SU-DHL-6 (cell line): ENCODE measurements around the gene PLEKHH3.

Source experiments
- H2AFZ ChIP-seq: fragments of 200-600 bp; sonication (generic); 2 replicates; pipeline ENCODE4 v1.6.1; 2014; ENCODE audit warnings: low read depth, mild to moderate bottlenecking, moderate library complexity, mixed read lengths, antibody characterized with exemption, low read length; ENCODE audit not compliant: severe bottlenecking
- H3F3A ChIP-seq: fragments of 200-600 bp; shearing (Covaris generic); 2 replicates; pipeline ENCODE4 v1.6.0; 2016; ENCODE audit warnings: antibody characterized with exemption, mild to moderate bottlenecking; ENCODE audit not compliant: insufficient read depth
- H3K27ac ChIP-seq: fragments of 200-600 bp; sonication (generic); 2 replicates; pipeline ENCODE4 v1.5.1; 2016; ENCODE audit warnings: low read depth, mild to moderate bottlenecking, low read length, moderate library complexity, mixed read lengths
- H3K27me3 ChIP-seq: fragments of 200-600 bp; sonication (generic), shearing (Covaris generic); 2 replicates; pipeline ENCODE4 v1.6.0; 2014; ENCODE audit warnings: mild to moderate bottlenecking, low read length
- H3K36me3 ChIP-seq: fragments of 200-600 bp; sonication (generic); 2 replicates; pipeline ENCODE4 v1.6.1; 2014; ENCODE audit warnings: mild to moderate bottlenecking, low read length, mixed read lengths
- H3K4me2 ChIP-seq: fragments of 300-600, 200-600 bp; shearing (Covaris generic), sonication (generic); 2 replicates; pipeline ENCODE4 v1.6.0; 2014; ENCODE audit warnings: low read length, low read depth, mild to moderate bottlenecking; ENCODE audit not compliant: poor library complexity, severe bottlenecking
- H3K4me3 ChIP-seq: fragments of 200-600 bp; sonication (generic); 2 replicates; pipeline ENCODE4 v1.5.1; 2014; ENCODE audit warnings: antibody characterized with exemption, low read length, mild to moderate bottlenecking, mixed read lengths; ENCODE audit not compliant: insufficient read depth, poor library complexity, severe bottlenecking
- H3K79me2 ChIP-seq: fragments of 200-600 bp; sonication (generic); 2 replicates; pipeline ENCODE4 v1.6.1; 2014; ENCODE audit warnings: mild to moderate bottlenecking, low read length, moderate library complexity; ENCODE audit not compliant: insufficient read depth
- H3K9ac ChIP-seq: fragments of 200-600 bp; sonication (generic); 2 replicates; pipeline ENCODE4 v1.7.0; 2014; ENCODE audit warnings: mild to moderate bottlenecking, low read length
- H3K9me2 ChIP-seq: fragments of 200-600 bp; sonication (generic); replicated peaks from 2 replicates; pipeline ENCODE4 v1.6.1; 2014; ENCODE audit warnings: low read length; ENCODE audit not compliant: insufficient read depth
- H3K9me3 ChIP-seq: fragments of 200-600 bp; sonication (generic); 2 replicates; pipeline ENCODE4 v1.6.1; 2014; ENCODE audit warnings: low read length, mixed read lengths; ENCODE audit not compliant: insufficient read depth
- H4K20me1 ChIP-seq: fragments of 200-600 bp; sonication (generic); 2 replicates; pipeline ENCODE4 v1.6.1; 2014; ENCODE audit warnings: low read depth, mild to moderate bottlenecking, antibody characterized with exemption, low read length, moderate library complexity, mixed read lengths
- CTCF ChIP-seq: fragments of 200-600 bp; sonication (generic); IDR thresholded peaks from one replicate; pipeline ENCODE4 v1.5.1; 2017; ENCODE audit warnings: antibody characterized with exemption, mild to moderate bottlenecking, low read length, moderate library complexity; ENCODE audit not compliant: insufficient read depth, poor library complexity, severe bottlenecking
- EZH2phosphoT487 ChIP-seq: fragments of 200-600 bp; sonication (generic), shearing (Covaris generic); conservative IDR thresholded peaks from 2 replicates; pipeline ENCODE4 v1.6.1; 2018; ENCODE audit warnings: mild to moderate bottlenecking, antibody characterized with exemption, low read length, moderate library complexity, mixed read lengths

PLEKHH3 gene

GRCh38 chr17:42674755-42675347 is 1.9 kb downstream of the PLEKHH3 start:
- Histone ChIP-seq H3K9me2 (no peaks in the 10 kb centered on the region), H3K4me3 (no peak overlapping the region), H3K79me2 (no peaks in the 10 kb centered on the region), H3K4me2 (peak overlapping the region; percentile 71), H3K9me3 (no peaks in the 10 kb centered on the region), H3K27ac (no peak overlapping the region), H3K27me3 (no peaks in the 10 kb centered on the region), H3F3A (peaks cover 11% of the 10 kb centered on the region; the same call in 1 of the 2 replicates), H4K20me1 (no peaks in the 10 kb centered on the region), H2AFZ (no peak overlapping the region), H3K36me3 (no peaks in the 10 kb centered on the region), H3K9ac (peak overlapping the region; percentile 73; the same call in 1 of the 2 replicates)
- TF ChIP-seq EZH2phosphoT487 (no peak), CTCF (no peak)

GRCh38 chr17:42673885-42674754 is 2.7 kb downstream of the PLEKHH3 start:
- no peak for TF ChIP-seq EZH2phosphoT487
- peak; percentile 74 for TF ChIP-seq CTCF
- Histone ChIP-seq H3K27ac (no peak overlapping the region), H3K4me2 (no peak overlapping the region), H3F3A (peaks cover 7% of the 10 kb centered on the region; the same call in 1 of the 2 replicates), H3K4me3 (no peak overlapping the region), H3K9me2 (no peaks in the 10 kb centered on the region), H3K36me3 (no peaks in the 10 kb centered on the region), H4K20me1 (no peaks in the 10 kb centered on the region), H3K79me2 (no peaks in the 10 kb centered on the region), H2AFZ (no peak overlapping the region), H3K9ac (no peak overlapping the region), H3K27me3 (no peaks in the 10 kb centered on the region), H3K9me3 (no peaks in the 10 kb centered on the region)

GRCh38 chr17:42673266-42673884 is 3.4 kb downstream of the PLEKHH3 start:
- Histone ChIP-seq H3K9ac (no peak overlapping the region), H4K20me1 (no peaks in the 10 kb centered on the region), H3K4me3 (no peak overlapping the region), H3K9me3 (no peaks in the 10 kb centered on the region), H3K27ac (no peak overlapping the region), H3K27me3 (no peaks in the 10 kb centered on the region), H3K36me3 (no peaks in the 10 kb centered on the region), H3K9me2 (no peaks in the 10 kb centered on the region), H2AFZ (no peak overlapping the region), H3F3A (peaks cover under 1% of the 10 kb centered on the region; the same call in 1 of the 2 replicates), H3K79me2 (no peaks in the 10 kb centered on the region), H3K4me2 (no peak overlapping the region)
- TF ChIP-seq CTCF, result no peak
- no peak for TF ChIP-seq EZH2phosphoT487
